ENCODE data around the gene SMIM41.

DNA sequence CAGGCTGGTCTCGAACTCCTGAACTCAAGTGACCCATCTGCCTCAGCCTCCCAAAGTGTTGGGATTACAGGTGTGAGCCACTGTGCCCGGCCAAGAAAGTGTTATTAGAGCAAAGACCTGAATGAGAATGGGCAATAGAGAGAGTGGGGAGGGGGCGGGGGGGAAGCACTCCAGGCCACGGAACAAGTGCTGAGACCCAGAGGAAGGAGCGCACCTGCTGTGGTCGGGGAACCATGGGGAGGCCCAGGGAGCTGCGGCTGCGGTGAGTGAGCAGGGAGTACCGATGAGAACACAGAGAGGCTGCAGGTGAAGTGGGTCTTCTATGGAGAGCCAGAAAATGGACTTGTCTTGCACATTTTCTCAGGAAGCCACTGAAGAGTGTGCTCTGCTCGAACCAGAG lies 10.8 kb downstream of the SMIM41 start:
- TF ChIP-seq POLR2AphosphoS5 (IDR thresholded peaks at IDR 0.05; ENCODE audit: low read length) (no peak), BRCA1 (IDR thresholded peaks at IDR 0.05; ENCODE audit: low read depth, low read length) (no peak), POLR2A (IDR thresholded peaks at IDR 0.05; ENCODE audit: low read depth, low read length) (no peak)
